MM.1S (cell line): ENCODE results near the gene PIP5K1C.

Experiments
- DNase-seq: peaks from one replicate; pipeline ENCODE4 v3.0.0-alpha.2; 2015
- H2AFZ ChIP-seq: fragments of 300-600 bp; sonication (generic); 2 replicates; pipeline ENCODE4 v1.6.0; 2016; ENCODE audit warnings: antibody characterized with exemption, low read length
- H3F3A ChIP-seq: fragments of 300-600 bp; sonication (generic); 2 replicates; pipeline ENCODE4 v1.6.1; 2016; ENCODE audit warnings: mild to moderate bottlenecking, antibody characterized with exemption, low read length, moderate library complexity, mixed read lengths; ENCODE audit not compliant: insufficient read depth
- H3K27ac ChIP-seq: fragments of 300-600 bp; sonication (generic); 2 replicates; pipeline ENCODE4 v1.5.1; 2016; ENCODE audit warnings: mild to moderate bottlenecking, low read length
- H3K27me3 ChIP-seq: fragments of 300-600 bp; sonication (generic); replicated peaks from 2 replicates; pipeline ENCODE4 v1.6.0; 2016; ENCODE audit warnings: low read length; ENCODE audit not compliant: insufficient read depth
- H3K36me3 ChIP-seq: fragments of 300-600 bp; sonication (generic); replicated peaks from 2 replicates; pipeline ENCODE4 v1.6.1; 2016; ENCODE audit warnings: mild to moderate bottlenecking, low read length, mixed read lengths; ENCODE audit not compliant: insufficient read depth
- H3K4me1 ChIP-seq: fragments of 300-600 bp; sonication (generic); 2 replicates; pipeline ENCODE4 v1.6.1; 2016; ENCODE audit warnings: low read length, mixed read lengths
- H3K4me2 ChIP-seq: fragments of 300-600 bp; sonication (generic); 2 replicates; pipeline ENCODE4 v1.6.0; 2016; ENCODE audit warnings: low read depth, low read length
- H3K4me3 ChIP-seq: fragments of 300-600 bp; sonication (generic); 2 replicates; pipeline ENCODE4 v1.5.1; 2016; ENCODE audit warnings: low read length, mixed read lengths
- H3K79me2 ChIP-seq: fragments of 300-600 bp; sonication (generic); 2 replicates; pipeline ENCODE4 v1.6.1; 2016; ENCODE audit warnings: mixed run types, low read length, mixed read lengths
- H3K9ac ChIP-seq: fragments of 300-600 bp; sonication (generic); 2 replicates; pipeline ENCODE4 v1.6.1; 2016; ENCODE audit warnings: low read length, mixed read lengths
- H3K9me2 ChIP-seq: fragments of 300-600 bp; sonication (generic); replicated peaks from 2 replicates; pipeline ENCODE4 v1.6.1; 2016; ENCODE audit warnings: mild to moderate bottlenecking, low read length, mixed read lengths; ENCODE audit not compliant: insufficient read depth
- H3K9me3 ChIP-seq: fragments of 300-600 bp; sonication (generic); replicated peaks from 2 replicates; pipeline ENCODE4 v1.6.1; 2016; ENCODE audit warnings: mild to moderate bottlenecking, low read length, mixed read lengths; ENCODE audit not compliant: insufficient read depth
- H4K20me1 ChIP-seq: fragments of 300-600 bp; sonication (generic); 2 replicates; pipeline ENCODE4 v1.6.1; 2016; ENCODE audit warnings: mild to moderate bottlenecking, low read length, moderate library complexity, mixed read lengths; ENCODE audit not compliant: insufficient read depth
- CTCF ChIP-seq: fragments of 300-600 bp; sonication (generic); IDR thresholded peaks from 2 replicates; pipeline ENCODE4 v1.5.1; 2016; ENCODE audit warnings: antibody characterized with exemption, low read length, mixed read lengths
- EZH2 ChIP-seq: fragments of 300-600 bp; sonication (generic); optimal IDR thresholded peaks from 2 replicates; pipeline ENCODE3; 2017; ENCODE audit warnings: low read depth, mild to moderate bottlenecking, antibody characterized with exemption, low read length, mixed read lengths
- EZH2phosphoT487 ChIP-seq: fragments of 300-600 bp; sonication (generic); IDR thresholded peaks from 2 replicates; pipeline ENCODE4 v1.6.1; 2018; ENCODE audit warnings: antibody characterized with exemption, low read length

Gene PIP5K1C

GRCh38 chr19:3679581-3679980 is 20.7 kb downstream of the PIP5K1C start:
- Histone ChIP-seq H3K79me2 (peaks cover 27% of the 10 kb centered on the region), H4K20me1 (no peaks in the 10 kb centered on the region), H3K4me1 (no peaks in the 10 kb centered on the region), H2AFZ (no peak overlapping the region), H3K4me2 (no peak overlapping the region), H3K27me3 (no peaks in the 10 kb centered on the region), H3F3A (no peaks in the 10 kb centered on the region), H3K9me3 (no peaks in the 10 kb centered on the region), H3K36me3 (no peaks in the 10 kb centered on the region), H3K27ac (no peak overlapping the region), H3K9ac (no peak overlapping the region), H3K9me2 (no peaks in the 10 kb centered on the region), H3K4me3 (no peak overlapping the region)
- DNase-seq: no peak
- TF ChIP-seq CTCF: no peak
- TF ChIP-seq EZH2: no peak
- TF ChIP-seq EZH2phosphoT487: no peak

GRCh38 chr19:3679138-3679537 is 21.1 kb downstream of the PIP5K1C start:
- H3K27ac ChIP-seq: no peak overlapping the region
- H3K9ac ChIP-seq: no peak overlapping the region
- H3K36me3 ChIP-seq: no peaks in the 10 kb centered on the region
- no peaks in the 10 kb centered on the region for H4K20me1 ChIP-seq
- no peak overlapping the region for H3K4me3 ChIP-seq
- no peaks in the 10 kb centered on the region for H3K9me2 ChIP-seq
- no peak overlapping the region for H3K4me2 ChIP-seq
- H3K9me3 ChIP-seq: no peaks in the 10 kb centered on the region
- no peaks in the 10 kb centered on the region for H3K27me3 ChIP-seq
- DNase-seq: no peak
- TF ChIP-seq EZH2 (no peak), EZH2phosphoT487 (no peak), CTCF (no peak)
- H3K79me2 ChIP-seq: peaks cover 22% of the 10 kb centered on the region
- no peaks in the 10 kb centered on the region for H3K4me1 ChIP-seq
- H2AFZ ChIP-seq: no peak overlapping the region
- no peaks in the 10 kb centered on the region for H3F3A ChIP-seq

DNA sequence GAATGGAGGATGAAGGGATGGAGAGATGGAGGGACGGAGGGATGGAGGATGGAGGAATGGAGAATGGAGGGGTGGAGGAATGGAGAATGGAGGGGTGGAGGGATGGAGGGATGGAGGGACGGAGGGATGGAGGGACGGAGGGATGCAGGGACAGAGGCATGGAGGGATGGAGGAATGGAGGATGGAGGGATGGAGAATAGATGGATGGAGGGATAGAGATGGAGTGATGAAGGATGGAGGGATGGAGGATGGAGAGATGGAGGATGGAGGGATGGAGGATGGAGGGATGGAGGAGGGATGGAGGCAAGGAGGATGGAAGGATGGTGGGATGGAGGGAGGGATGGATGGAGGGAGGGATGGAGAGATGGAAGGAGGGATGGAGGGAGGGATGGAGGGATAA is 22.1 kb downstream of the PIP5K1C start:
- no peaks in the 10 kb centered on the region for H3K9me2 ChIP-seq
- TF ChIP-seq CTCF (no peak), EZH2phosphoT487 (no peak), EZH2 (no peak)
- H3K4me2 ChIP-seq: no peak overlapping the region
- H3K27me3 ChIP-seq: no peaks in the 10 kb centered on the region
- no peak overlapping the region for H3K27ac ChIP-seq
- no peak for DNase-seq
- H3F3A ChIP-seq: no peaks in the 10 kb centered on the region
- no peak overlapping the region for H3K4me3 ChIP-seq
- H3K36me3 ChIP-seq: no peaks in the 10 kb centered on the region
- H3K9me3 ChIP-seq: no peaks in the 10 kb centered on the region
- no peak overlapping the region for H2AFZ ChIP-seq
- H4K20me1 ChIP-seq: no peaks in the 10 kb centered on the region
- H3K4me1 ChIP-seq: no peaks in the 10 kb centered on the region
- no peak overlapping the region for H3K9ac ChIP-seq
- H3K79me2 ChIP-seq: peaks cover 24% of the 10 kb centered on the region
